Nephron (organoid): ENCODE data around the gene WDR72.
"Not testable (repeated sequence)": the region's sequence is repeated elsewhere in the genome, so short reads cannot be mapped to it uniquely, and the experiment has no call there.

Experiments used
- H3K27ac Mint-ChIP-seq, 3 experiments: 2 replicates each; pipeline ENCODE4 v1.8.0; 2020; ENCODE audit warnings: mixed read lengths in 3 of 3, mild to moderate bottlenecking in 2 of 3, moderate library complexity in 1 of 3
- H3K27me3 Mint-ChIP-seq: 2 replicates; pipeline ENCODE4 v1.8.0; 2021; ENCODE audit warnings: low read depth, mild to moderate bottlenecking, moderate library complexity, mixed read lengths
- H3K36me3 Mint-ChIP-seq: 2 replicates; pipeline ENCODE4 v1.8.0; 2020; ENCODE audit warnings: low read depth, mixed read lengths
- H3K4me1 Mint-ChIP-seq: 2 replicates; pipeline ENCODE4 v1.8.0; 2020; ENCODE audit warnings: mixed read lengths
- H3K4me3 Mint-ChIP-seq, 3 experiments: 2 replicates each; pipeline ENCODE4 v1.8.0; 2020; ENCODE audit warnings: mild to moderate bottlenecking in 3 of 3, mixed read lengths in 3 of 3, moderate library complexity in 2 of 3
- H3K9me3 Mint-ChIP-seq: 2 replicates; pipeline ENCODE4 v1.8.0; 2020; ENCODE audit warnings: mixed read lengths
- TF ChIP-seq, protein P1 (sequence below), 3 experiments: fragments of 200-600 bp; sonication (generic); IDR thresholded peaks; one replicate each; pipeline ENCODE4 v1.5.0; 2021; ENCODE audit warnings: antibody characterized with exemption in 3 of 3; ENCODE audit not compliant: unreplicated experiment in 3 of 3

WDR72 gene

DNA sequence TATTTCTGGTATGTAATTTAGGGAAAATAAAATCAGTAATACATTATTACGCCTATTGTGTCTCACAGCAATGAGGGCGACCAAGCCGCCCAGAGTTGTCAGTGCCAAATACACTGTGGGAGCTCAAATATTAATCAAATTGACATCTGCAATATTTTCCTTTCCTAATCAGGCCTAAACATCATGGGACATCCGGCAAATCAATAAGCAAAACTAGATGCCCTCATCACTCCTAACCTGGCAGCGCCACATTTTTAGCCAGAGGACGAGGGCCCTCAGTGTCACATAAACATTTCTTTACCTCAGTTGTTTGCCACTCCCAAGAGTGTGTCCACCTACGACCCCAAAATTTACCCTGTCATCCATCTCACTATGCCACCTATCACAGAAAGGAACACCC, 64.1 kb downstream of the WDR72 start:
- no peaks in the 10 kb centered on the region for H3K27me3 Mint-ChIP-seq
- TF ChIP-seq, protein P1, sequence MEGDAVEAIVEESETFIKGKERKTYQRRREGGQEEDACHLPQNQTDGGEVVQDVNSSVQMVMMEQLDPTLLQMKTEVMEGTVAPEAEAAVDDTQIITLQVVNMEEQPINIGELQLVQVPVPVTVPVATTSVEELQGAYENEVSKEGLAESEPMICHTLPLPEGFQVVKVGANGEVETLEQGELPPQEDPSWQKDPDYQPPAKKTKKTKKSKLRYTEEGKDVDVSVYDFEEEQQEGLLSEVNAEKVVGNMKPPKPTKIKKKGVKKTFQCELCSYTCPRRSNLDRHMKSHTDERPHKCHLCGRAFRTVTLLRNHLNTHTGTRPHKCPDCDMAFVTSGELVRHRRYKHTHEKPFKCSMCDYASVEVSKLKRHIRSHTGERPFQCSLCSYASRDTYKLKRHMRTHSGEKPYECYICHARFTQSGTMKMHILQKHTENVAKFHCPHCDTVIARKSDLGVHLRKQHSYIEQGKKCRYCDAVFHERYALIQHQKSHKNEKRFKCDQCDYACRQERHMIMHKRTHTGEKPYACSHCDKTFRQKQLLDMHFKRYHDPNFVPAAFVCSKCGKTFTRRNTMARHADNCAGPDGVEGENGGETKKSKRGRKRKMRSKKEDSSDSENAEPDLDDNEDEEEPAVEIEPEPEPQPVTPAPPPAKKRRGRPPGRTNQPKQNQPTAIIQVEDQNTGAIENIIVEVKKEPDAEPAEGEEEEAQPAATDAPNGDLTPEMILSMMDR (IDR thresholded peaks at IDR 0.05; ENCODE audit: unreplicated experiment in 3 of 3), result no peak
- peak overlapping the region in 1 of 3 experiments; percentile 25 for H3K27ac Mint-ChIP-seq
- peaks cover 2% of the 10 kb centered on the region for H3K9me3 Mint-ChIP-seq
- H3K4me1 Mint-ChIP-seq, result peaks cover 32% of the 10 kb centered on the region
- peaks cover 6% of the 10 kb centered on the region for H3K36me3 Mint-ChIP-seq
- H3K4me3 Mint-ChIP-seq, result no peak overlapping the region

- Mint-ChIP-seq H3K27me3 (no peaks in the 10 kb centered on the region), H3K27ac (peak overlapping the region in 2 of 3 experiments; percentile 35 to 55), H3K4me1 (peaks cover 32% of the 10 kb centered on the region), H3K4me3 (no peak overlapping the region), H3K36me3 (peaks cover 9% of the 10 kb centered on the region), H3K9me3 (peaks cover 4% of the 10 kb centered on the region)
- TF ChIP-seq, protein P1 (IDR thresholded peaks at IDR 0.05; ENCODE audit: unreplicated experiment in 3 of 3), result no peak
These were observed 65.0 kb downstream of the WDR72 start for GRCh38 chr15:53694476-53694874.

- H3K36me3 Mint-ChIP-seq, result peaks cover 9% of the 10 kb centered on the region
- H3K4me1 Mint-ChIP-seq, result peaks cover 32% of the 10 kb centered on the region
- peak overlapping the region in 2 of 3 experiments; percentile 35 to 55 for H3K27ac Mint-ChIP-seq
- TF ChIP-seq, protein P1 (IDR thresholded peaks at IDR 0.05; ENCODE audit: unreplicated experiment in 3 of 3), result no peak
- no peak overlapping the region for H3K4me3 Mint-ChIP-seq
- H3K27me3 Mint-ChIP-seq, result no peaks in the 10 kb centered on the region
- H3K9me3 Mint-ChIP-seq, result peaks cover 4% of the 10 kb centered on the region
These were observed 65.6 kb downstream of the WDR72 start for GRCh38 chr15:53693729-53694475.

DNA sequence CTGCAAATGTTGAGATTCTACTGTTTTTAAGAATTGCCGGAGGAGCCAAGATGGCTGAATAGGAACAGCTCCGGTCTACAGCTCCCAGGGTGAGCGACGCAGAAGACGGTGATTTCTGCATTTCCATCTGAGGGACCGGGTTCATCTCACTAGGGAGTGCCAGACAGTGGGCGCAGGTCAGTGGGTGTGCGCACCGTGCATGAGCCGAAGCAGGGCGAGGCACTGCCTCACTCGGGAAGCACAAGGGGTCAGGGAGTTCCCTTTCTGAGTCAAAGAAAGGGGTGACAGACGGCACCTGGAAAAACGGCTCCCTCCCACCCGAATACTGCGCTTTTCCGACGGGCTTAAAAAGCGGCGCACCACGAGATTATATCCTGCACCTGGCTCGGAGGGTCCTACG, 75.3 kb downstream of the WDR72 start:
- H3K4me1 Mint-ChIP-seq, H3K4me3 Mint-ChIP-seq, H3K27ac Mint-ChIP-seq, H3K36me3 Mint-ChIP-seq, H3K9me3 Mint-ChIP-seq, H3K27me3 Mint-ChIP-seq: not testable (repeated sequence)

DNA sequence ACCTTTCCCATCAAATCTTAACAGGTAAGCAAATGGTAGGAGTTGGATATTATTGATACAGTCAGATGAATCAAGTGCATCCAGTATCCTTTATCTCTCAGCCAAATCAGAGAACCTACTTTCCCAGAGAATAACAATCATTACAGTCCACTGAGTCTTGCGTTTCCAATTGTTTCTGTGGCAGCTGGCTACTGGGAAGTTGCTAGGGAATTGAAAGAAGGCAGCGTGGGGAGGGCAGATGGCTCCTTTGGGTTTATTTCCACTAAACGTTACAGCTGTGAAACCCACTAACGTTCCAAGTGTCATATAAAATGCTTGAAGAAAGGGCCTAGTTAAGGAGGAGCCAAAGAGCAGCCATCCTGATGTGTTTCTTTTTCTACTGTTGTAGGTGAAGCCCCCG, 78.4 kb downstream of the WDR72 start:
- Mint-ChIP-seq H3K36me3 (no peaks in the 10 kb centered on the region), H3K4me3 (no peak overlapping the region), H3K9me3 (no peaks in the 10 kb centered on the region), H3K4me1 (peaks cover 7% of the 10 kb centered on the region), H3K27me3 (no peaks in the 10 kb centered on the region), H3K27ac (peak overlapping the region in 1 of 3 experiments; percentile 52)
- TF ChIP-seq, protein P1 (IDR thresholded peaks at IDR 0.05; ENCODE audit: unreplicated experiment in 3 of 3), result no peak

- Mint-ChIP-seq H3K4me1 (peaks cover under 1% of the 10 kb centered on the region), H3K36me3 (no peaks in the 10 kb centered on the region), H3K9me3 (no peaks in the 10 kb centered on the region), H3K4me3 (no peak overlapping the region), H3K27me3 (no peaks in the 10 kb centered on the region), H3K27ac (no peak overlapping the region)
- TF ChIP-seq, protein P1 (IDR thresholded peaks at IDR 0.05; ENCODE audit: unreplicated experiment in 3 of 3), result no peak
These were observed 83.6 kb downstream of the WDR72 start for GRCh38 chr15:53675832-53676231.
